Vagina (tissue), 2 donors: Measurements from ENCODE around the gene FAM118B.

Experiments
- CTCF ChIP-seq, 3 experiments: fragments of 450-650 bp in 2 of 3; fragments of 200-600 bp in 1 of 3; sonication (generic) in 1 of 3; IDR thresholded peaks; one replicate each; pipeline ENCODE4 v1.5.1; 2017 to 2019; ENCODE audit warnings: antibody characterized with exemption in 3 of 3, mild to moderate bottlenecking in 2 of 3, moderate library complexity in 2 of 3
- POLR2A ChIP-seq, 2 donors: fragments of 450-650 bp; IDR thresholded peaks; one replicate each; pipeline ENCODE4 v1.6.1; 2017; ENCODE audit warnings: antibody characterized with exemption in 2 of 2, mild to moderate bottlenecking in 2 of 2, moderate library complexity in 2 of 2

DNA sequence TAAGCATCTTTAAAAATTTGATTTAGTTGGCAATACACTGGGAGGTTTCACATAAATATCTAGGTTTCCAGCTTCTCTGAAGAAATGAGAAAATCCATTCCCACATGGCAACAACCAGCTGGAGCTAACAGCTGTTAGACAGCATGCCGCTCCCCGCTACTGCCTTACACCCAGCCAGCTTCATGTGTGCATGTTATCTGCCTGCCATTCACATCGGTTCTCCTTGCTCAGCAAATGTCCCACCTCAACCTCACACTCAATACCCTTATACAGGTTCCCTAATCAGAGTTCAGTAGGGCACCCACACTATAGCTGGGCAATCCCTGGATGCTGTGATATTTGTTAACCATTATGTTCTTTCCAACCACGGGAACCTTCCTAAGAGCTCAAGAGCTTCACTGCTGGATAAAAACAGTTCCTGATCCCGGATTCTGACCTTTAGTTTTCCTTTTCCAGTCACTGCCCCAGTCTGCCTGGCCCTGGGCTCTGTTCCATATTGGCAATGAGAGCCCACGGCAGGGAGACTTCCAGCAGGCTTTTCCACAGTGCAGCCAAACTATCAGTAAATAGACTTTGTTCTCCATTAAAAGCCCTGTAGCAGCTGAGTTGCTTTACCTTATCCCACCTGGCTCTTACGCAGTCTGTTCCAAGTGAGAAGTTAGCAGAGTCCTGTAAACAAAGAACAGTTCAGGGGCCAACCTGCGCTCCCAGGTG lies 8.8 kb upstream of the FAM118B start:
- TF ChIP-seq CTCF (IDR thresholded peaks at IDR 0.05) = no peak
- TF ChIP-seq POLR2A (IDR thresholded peaks at IDR 0.05) = no peak
